Adipose tissue (tissue), 3 donors: Measurements from ENCODE around the gene MMP15. TPM values are rescaled to one million over a fixed set of nuclear protein-coding genes. Genes with fewer than 3 reads are reported as not detected.
"Not testable (repeated sequence)": the region's sequence is repeated elsewhere in the genome, so short reads cannot be mapped to it uniquely, and the experiment has no call there.

Experiments
- H3K27ac ChIP-seq: one replicate; pipeline ENCODE4 v1.5.1; 2013; ENCODE audit warnings: low read depth, low read length
- WGBS, 3 donors: extraction: QIAGEN DNeasy Blood & Tissue Kit; methylation state at CpG; one replicate each; pipeline ENCODE4 v1.1.7; 2013; 5-methylcytosine and 5-hydroxymethylcytosine counted together
- polyA plus RNA-seq, 3 donors: library from polyadenylated mRNA; stranded (reverse); fragments of 200-250 nt; gene quantifications; one replicate each; pipeline ENCODE4 v1.2.3, GENCODE V29; 2013
- donor health status: healthy with polysubstance abuse.
- donor health status: Bipolar disorder and iron deficiency.
- donor health status: healthy.

Gene MMP15
- polyA plus RNA-seq, 3 donors = 8.7 to 44.5 (median 16.4) TPM

- H3K27ac ChIP-seq = no peak overlapping the region
- 14 to 35% (median 18%) methylated on average over 4 of the region's 4 CpGs for WGBS, 3 donors
Measured at GRCh38 chr16:57994778-57995177, 30.8 kb upstream of the MMP15 start.

GRCh38 chr16:57995721-57996405, 29.7 kb upstream of the MMP15 start:
- no peak overlapping the region for H3K27ac ChIP-seq
- 86 to 90% (median 88%) methylated on average over 15 to 18 of the region's 18 CpGs for WGBS, 3 donors

GRCh38 chr16:57996406-57997175, 29.0 kb upstream of the MMP15 start:
- H3K27ac ChIP-seq = no peak overlapping the region
- 95 to 97% (median 97%) methylated on average over 62 of the region's 62 CpGs for WGBS, 3 donors

- WGBS, 3 donors = 97% methylated on average over 35 of the region's 35 CpGs
- no peak overlapping the region for H3K27ac ChIP-seq
Measured at GRCh38 chr16:57997176-57997527, 28.4 kb upstream of the MMP15 start.

- H3K27ac ChIP-seq = no peak overlapping the region
- 94 to 95% (median 94%) methylated on average over 36 of the region's 36 CpGs for WGBS, 3 donors
Measured at GRCh38 chr16:57997528-57998265, 27.9 kb upstream of the MMP15 start.

GRCh38 chr16:57998486-57998885, 27.1 kb upstream of the MMP15 start:
- 44 to 74% (median 46%) methylated on average over 8 of the region's 8 CpGs for WGBS, 3 donors
- H3K27ac ChIP-seq = no peak overlapping the region

- no peak overlapping the region for H3K27ac ChIP-seq
- WGBS, 3 donors = 72 to 82% (median 78%) methylated on average over 3 of the region's 3 CpGs
Measured at GRCh38 chr16:57998992-57999365, 26.6 kb upstream of the MMP15 start.

GRCh38 chr16:57999366-57999970, 26.1 kb upstream of the MMP15 start:
- WGBS, 3 donors = 9 to 10% (median 10%) methylated on average over 6 of the region's 6 CpGs
- peak overlapping the region; percentile 42 for H3K27ac ChIP-seq

- H3K27ac ChIP-seq = peak within 1 kb of the TSS; percentile 42
- 1 to 2% (median 1%) methylated on average over 48 to 94 of the region's 95 CpGs for WGBS, 3 donors
Measured at GRCh38 chr16:57999971-58000705, 25.4 kb upstream of the MMP15 start, which contains the start of gene ZNF319. Gene ZNF319 (minus strand): TSS chr16:58000672. CDS start chr16:57998265, 2,407 bp downstream.

GRCh38 chr16:58000706-58001676, 24.6 kb upstream of the MMP15 start, which contains the start of gene USB1:
Gene USB1 (plus strand): TSS chr16:58001407. CDS start chr16:58001484, 77 bp downstream.
- 0 to 1% (median 1%) methylated on average over 64 to 80 of the region's 81 CpGs for WGBS, 3 donors
- H3K27ac ChIP-seq = peak within 1 kb of the TSS; percentile 26

- H3K27ac ChIP-seq = no peak overlapping the region
- 32 to 38% (median 38%) methylated on average over 7 to 10 of the region's 10 CpGs for WGBS, 3 donors
Measured at GRCh38 chr16:58001781-58002415, 23.7 kb upstream of the MMP15 start.

- WGBS, 3 donors = 80 to 88% (median 88%) methylated on average over 9 of the region's 9 CpGs
- no peak overlapping the region for H3K27ac ChIP-seq
Measured at GRCh38 chr16:58002416-58002800, 23.1 kb upstream of the MMP15 start.

GRCh38 chr16:58002936-58003335, 22.6 kb upstream of the MMP15 start:
- WGBS, 3 donors = 93 to 99% (median 98%) methylated on average over 5 of the region's 5 CpGs
- no peak overlapping the region for H3K27ac ChIP-seq

- H3K27ac ChIP-seq = not testable (repeated sequence)
- 51 to 89% (median 88%) methylated on average over 12 of the region's 12 CpGs for WGBS, 3 donors
Measured at GRCh38 chr16:58004736-58005135, 20.8 kb upstream of the MMP15 start.

GRCh38 chr16:58009856-58010416, 15.6 kb upstream of the MMP15 start:
- no peak overlapping the region for H3K27ac ChIP-seq
- WGBS, 3 donors = 83 to 95% (median 92%) methylated on average over 11 of the region's 11 CpGs

GRCh38 chr16:58010886-58011285, 14.7 kb upstream of the MMP15 start:
- whole genome bisulfite sequencing, 3 donors = 72 to 84% (median 79%) methylated on average over 3 of the region's 3 CpGs
- no peak overlapping the region for H3K27ac ChIP-seq
